ENCODE data around the gene ZDHHC17. TPM values are rescaled to one million over a fixed set of nuclear protein-coding genes. Genes with fewer than 3 reads are reported as not detected.

The ZDHHC17 gene
- total RNA-seq, 4 donors from 2014 or later, result 48.5 to 365 (median 102) TPM

DNA sequence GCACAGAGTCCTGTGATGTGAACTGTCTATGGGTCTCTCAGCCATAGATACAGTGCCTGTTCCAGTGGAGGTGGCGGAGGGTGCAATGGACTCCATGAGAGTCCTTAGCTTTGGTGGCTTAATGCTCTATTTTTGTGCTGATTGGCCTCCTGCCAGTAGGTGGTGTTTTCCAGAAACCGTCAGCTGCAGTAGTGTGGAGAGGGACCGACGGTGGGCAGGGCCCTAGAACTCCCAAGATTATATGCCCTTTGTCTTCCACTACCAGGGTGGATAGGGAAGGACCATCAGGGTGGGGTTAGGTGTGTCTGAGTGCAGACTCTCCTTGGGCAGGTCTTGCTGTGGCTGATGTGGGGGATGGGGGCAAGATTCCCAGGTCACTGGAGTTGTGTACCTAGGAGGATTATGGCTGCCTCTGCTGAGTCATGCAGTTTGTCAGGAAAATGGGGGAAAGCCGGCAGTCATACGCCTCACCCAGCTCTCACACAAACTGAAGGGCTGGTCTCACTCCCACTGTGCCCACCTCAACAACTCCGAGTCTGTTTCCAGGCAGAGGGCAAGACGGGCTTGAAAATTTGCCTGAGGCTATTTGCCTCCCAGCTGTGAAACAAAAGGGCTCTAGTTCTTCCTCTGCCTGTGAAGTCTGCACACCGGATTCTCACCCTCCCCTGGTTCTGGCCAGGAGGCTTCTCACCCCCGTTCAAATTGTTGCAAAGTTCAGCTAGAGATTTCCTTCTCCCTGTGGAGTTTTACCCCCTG lies 24.9 kb upstream of the ZDHHC17 start:
- Histone ChIP-seq H3K27me3 (no peaks in the 10 kb centered on the region), H3K36me3 (no peaks in the 10 kb centered on the region), H3K4me1 (no peaks in the 10 kb centered on the region), H3K4me3 (no peak overlapping the region), H3K27ac (no peak overlapping the region), H3K9me3 (peaks cover 0 to 5% of the 10 kb centered on the region in 2 donors)
- no peak for DNase-seq
- intact Hi-C loops (cut with DNase I; ENCODE audit: low total_unique reads), result no loop called here
- no peak for TF ChIP-seq POLR2A (IDR thresholded peaks at IDR 0.05)

DNA sequence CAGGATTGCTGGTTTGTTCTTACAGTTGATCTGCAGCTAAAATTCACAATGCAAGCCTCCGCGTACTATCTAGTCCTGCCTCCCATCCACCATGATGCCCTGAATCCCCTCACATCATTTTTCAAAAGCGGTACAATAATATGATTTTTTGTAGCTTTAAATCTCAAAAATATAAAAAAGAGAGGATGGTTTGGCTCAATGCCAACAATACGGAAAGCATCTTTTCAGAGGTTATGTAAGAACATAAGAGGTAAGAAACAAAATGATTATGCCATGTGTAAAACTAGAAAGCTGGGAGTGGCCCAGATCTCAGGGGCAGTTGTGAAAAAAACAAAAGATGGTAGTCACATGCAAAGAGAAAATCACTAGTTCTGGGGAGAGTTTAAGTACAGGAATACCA lies 24.0 kb upstream of the ZDHHC17 start:
- intact Hi-C loops (cut with DNase I; ENCODE audit: low total_unique reads), result no loop called here

DNA sequence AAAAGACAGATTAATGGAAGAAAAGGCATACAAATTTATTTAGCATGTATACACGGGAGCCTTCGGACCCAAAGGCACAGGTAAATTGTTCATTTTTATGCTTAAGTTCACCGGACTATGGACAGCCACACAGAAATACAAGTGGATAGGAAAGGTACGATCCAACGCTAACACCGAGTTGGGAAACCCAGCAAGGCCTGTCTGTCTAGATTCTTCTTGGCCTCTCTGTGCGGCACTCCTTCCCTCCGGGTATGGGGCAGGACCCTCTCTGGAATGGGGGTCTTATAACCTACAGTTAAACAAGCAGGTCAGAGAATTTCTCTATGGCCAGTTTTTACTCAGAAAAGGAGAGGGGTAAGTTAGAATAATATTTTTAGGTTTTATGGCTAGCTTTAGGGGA lies 23.4 kb upstream of the ZDHHC17 start:
- Histone ChIP-seq H3K27me3 (no peaks in the 10 kb centered on the region), H3K36me3 (no peaks in the 10 kb centered on the region), H3K4me1 (no peaks in the 10 kb centered on the region), H3K27ac (no peak overlapping the region), H3K9me3 (peaks cover 0 to 5% of the 10 kb centered on the region in 2 donors), H3K4me3 (no peak overlapping the region)
- no peak for DNase-seq
- intact Hi-C loops (cut with DNase I; ENCODE audit: low total_unique reads), result no loop called here
- TF ChIP-seq POLR2A (IDR thresholded peaks at IDR 0.05), result no peak
- TF ChIP-seq, protein P1, sequence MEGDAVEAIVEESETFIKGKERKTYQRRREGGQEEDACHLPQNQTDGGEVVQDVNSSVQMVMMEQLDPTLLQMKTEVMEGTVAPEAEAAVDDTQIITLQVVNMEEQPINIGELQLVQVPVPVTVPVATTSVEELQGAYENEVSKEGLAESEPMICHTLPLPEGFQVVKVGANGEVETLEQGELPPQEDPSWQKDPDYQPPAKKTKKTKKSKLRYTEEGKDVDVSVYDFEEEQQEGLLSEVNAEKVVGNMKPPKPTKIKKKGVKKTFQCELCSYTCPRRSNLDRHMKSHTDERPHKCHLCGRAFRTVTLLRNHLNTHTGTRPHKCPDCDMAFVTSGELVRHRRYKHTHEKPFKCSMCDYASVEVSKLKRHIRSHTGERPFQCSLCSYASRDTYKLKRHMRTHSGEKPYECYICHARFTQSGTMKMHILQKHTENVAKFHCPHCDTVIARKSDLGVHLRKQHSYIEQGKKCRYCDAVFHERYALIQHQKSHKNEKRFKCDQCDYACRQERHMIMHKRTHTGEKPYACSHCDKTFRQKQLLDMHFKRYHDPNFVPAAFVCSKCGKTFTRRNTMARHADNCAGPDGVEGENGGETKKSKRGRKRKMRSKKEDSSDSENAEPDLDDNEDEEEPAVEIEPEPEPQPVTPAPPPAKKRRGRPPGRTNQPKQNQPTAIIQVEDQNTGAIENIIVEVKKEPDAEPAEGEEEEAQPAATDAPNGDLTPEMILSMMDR (IDR thresholded peaks at IDR 0.05), result no peak

More for the DNA sequence above, 24.0 kb upstream of the ZDHHC17 start:
- Histone ChIP-seq H3K4me3 (no peak overlapping the region), H3K27ac (no peak overlapping the region), H3K9me3 (peaks cover 0 to 5% of the 10 kb centered on the region in 2 donors), H3K36me3 (no peaks in the 10 kb centered on the region), H3K27me3 (no peaks in the 10 kb centered on the region), H3K4me1 (no peaks in the 10 kb centered on the region)
- no peak for DNase-seq
- TF ChIP-seq, protein P1 (IDR thresholded peaks at IDR 0.05), result no peak
- no peak for TF ChIP-seq POLR2A (IDR thresholded peaks at IDR 0.05)

DNA sequence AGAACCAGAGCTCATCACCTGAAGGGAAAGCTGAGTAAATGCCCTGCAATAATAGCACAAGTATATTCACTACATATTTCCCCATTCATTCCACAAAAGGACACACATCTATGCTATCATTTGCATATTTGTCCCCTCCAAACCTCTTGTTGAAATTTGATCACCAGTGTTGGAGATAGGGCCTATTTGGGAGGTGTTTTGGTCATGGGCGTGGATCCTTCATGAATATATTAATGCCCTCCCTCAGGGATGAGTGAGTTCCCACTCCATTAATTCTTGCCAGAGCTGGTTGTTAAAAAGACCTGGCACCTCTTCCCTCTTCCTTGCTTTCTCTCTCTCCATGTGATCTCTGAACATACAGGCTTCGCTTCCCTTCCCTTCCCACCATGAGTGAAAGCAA lies 18.6 kb upstream of the ZDHHC17 start:
- H3K27ac ChIP-seq, result no peak overlapping the region
- no peaks in the 10 kb centered on the region for H3K36me3 ChIP-seq
- no peaks in the 10 kb centered on the region for H3K4me1 ChIP-seq
- DNase-seq, result no peak
- H3K4me3 ChIP-seq, result no peak overlapping the region
- no peaks in the 10 kb centered on the region for H3K9me3 ChIP-seq
- intact Hi-C loops (cut with DNase I; ENCODE audit: low total_unique reads), result no loop called here
- TF ChIP-seq, protein P1 (IDR thresholded peaks at IDR 0.05), result no peak
- H3K27me3 ChIP-seq, result no peaks in the 10 kb centered on the region

DNA sequence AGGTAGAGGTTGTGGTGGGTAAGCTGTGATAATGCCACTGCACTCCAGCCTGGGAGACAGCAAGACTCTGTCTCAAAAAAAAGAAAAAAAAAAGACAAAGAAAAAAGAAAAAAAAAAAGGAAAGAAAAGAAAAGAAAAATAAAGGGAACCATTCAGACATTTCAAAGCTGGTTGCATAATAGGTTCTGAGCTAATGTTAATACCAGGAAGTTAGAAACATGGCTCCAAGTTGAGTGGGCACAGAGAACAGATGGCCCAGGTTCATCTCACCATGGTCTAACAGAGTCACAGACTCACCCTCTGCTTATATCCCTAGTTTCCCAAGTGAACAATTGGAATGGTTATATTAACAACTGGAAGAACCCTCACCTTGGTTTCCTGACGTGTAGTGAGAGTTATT lies 17.4 kb upstream of the ZDHHC17 start:
- Histone ChIP-seq H3K36me3 (no peaks in the 10 kb centered on the region), H3K4me3 (no peak overlapping the region), H3K27me3 (no peaks in the 10 kb centered on the region), H3K4me1 (no peaks in the 10 kb centered on the region), H3K9me3 (no peaks in the 10 kb centered on the region), H3K27ac (no peak overlapping the region)
- intact Hi-C loops (cut with DNase I; ENCODE audit: low total_unique reads), result no loop called here
- TF ChIP-seq, protein P1 (IDR thresholded peaks at IDR 0.05), result no peak
- no peak for TF ChIP-seq POLR2A (IDR thresholded peaks at IDR 0.05)
- no peak for DNase-seq

All from uterus (tissue), 4 donors.